B cell (primary cell): Measurements from ENCODE around the gene HSD11B2. TPM values are rescaled to one million over a fixed set of nuclear protein-coding genes. Genes with fewer than 3 reads are reported as not detected.

Source experiments
- ATAC-seq: fragments of 200-7000 bp; cut with Tn5 transposase; one replicate; pipeline ENCODE4 v1.10.0; 2021; ENCODE audit warnings: low read depth, mild to moderate bottlenecking, moderate number of reproducible peaks, moderate library complexity
- CTCF ChIA-PET: fragments of 350-600 bp; sonication (Branson Sonifier 250); formaldehyde crosslinking; loops from one replicate; lab custom pipeline; 2021; ENCODE audit warnings: antibody characterized with exemption, inconsistent platforms; lab: Charles Lee
- POLR2A ChIA-PET: fragments of 350-600 bp; sonication (Branson Sonifier 250); formaldehyde crosslinking; loops from one replicate; lab custom pipeline; 2021; ENCODE audit warnings: antibody characterized with exemption; lab: Charles Lee
- DNase-seq: peaks from one replicate; pipeline ENCODE4 v3.0.0; 2013
- H2AFZ ChIP-seq: 2 replicates; pipeline ENCODE4 v1.6.1; 2012; ENCODE audit warnings: mild to moderate bottlenecking, low read depth, low read length; ENCODE audit not compliant: insufficient read depth, poor library complexity, severe bottlenecking
- H3K27ac ChIP-seq, 2 donors: 1 replicate in 1 of 2; 2 replicates in 1 of 2; pipeline ENCODE4 v1.5.1; 2012 to 2013; ENCODE audit warnings: low read length in 2 of 2, mild to moderate bottlenecking in 2 of 2, moderate library complexity in 1 of 2
- H3K27me3 ChIP-seq, 4 experiments: fragments of 200-600 bp in 1 of 4; sonication (generic) in 1 of 4; replicated peaks in 1 of 4; 1 replicate in 2 of 4; 2 replicates in 2 of 4; pipeline versions ENCODE4 v1.6.1 to v1.7.0; 2013 to 2016; ENCODE audit warnings: low read length in 3 of 4, mild to moderate bottlenecking in 2 of 4, mixed read lengths in 1 of 4, moderate library complexity in 1 of 4; ENCODE audit not compliant: insufficient read depth in 4 of 4, control insufficient read depth in 3 of 4; ENCODE audit errors: control extremely low read depth in 1 of 4
- H3K36me3 ChIP-seq, 2 experiments: replicated peaks in 1 of 2; 1 replicate in 1 of 2; 2 replicates in 1 of 2; pipeline versions ENCODE4 v1.6.1 to v1.7.1; 2013; ENCODE audit warnings: low read length in 1 of 2; ENCODE audit not compliant: insufficient read depth in 2 of 2, control insufficient read depth in 1 of 2; ENCODE audit errors: control extremely low read depth in 1 of 2, extremely low read depth in 1 of 2
- H3K4me1 ChIP-seq, 2 donors: fragments of 200-600 bp in 1 of 2; sonication (generic) in 1 of 2; 1 replicate in 1 of 2; 2 replicates in 1 of 2; pipeline versions ENCODE4 v1.5.1 to v1.6.1; 2013 to 2017; ENCODE audit warnings: low read length in 2 of 2; ENCODE audit not compliant: control insufficient read depth in 2 of 2, insufficient read depth in 2 of 2
- H3K4me2 ChIP-seq: replicated peaks from 2 replicates; pipeline ENCODE3; 2012; ENCODE audit warnings: mild to moderate bottlenecking, low read depth, low read length; ENCODE audit not compliant: poor library complexity, severe bottlenecking
- H3K4me3 ChIP-seq, 5 experiments: fragments of 200-600 bp in 1 of 5; sonication (generic) in 1 of 5; 1 replicate in 3 of 5; 2 replicates in 2 of 5; pipeline versions ENCODE4 v1.5.1 to v1.7.0; 2011 to 2016; ENCODE audit warnings: low read length in 4 of 5, mild to moderate bottlenecking in 4 of 5, low read depth in 2 of 5, control low read depth in 1 of 5, moderate library complexity in 1 of 5; ENCODE audit not compliant: insufficient read depth in 1 of 5; ENCODE audit errors: control extremely low read depth in 1 of 5, extremely low read depth in 1 of 5
- H3K79me2 ChIP-seq: fragments of 200-600 bp; sonication (generic); one replicate; pipeline ENCODE4 v1.6.0; 2016; ENCODE audit warnings: low read length; ENCODE audit not compliant: control insufficient read depth, insufficient read depth
- H3K9ac ChIP-seq: fragments of 200-600 bp; sonication (generic); 2 replicates; pipeline ENCODE4 v1.6.1; 2017; ENCODE audit warnings: mild to moderate bottlenecking, low read length, moderate library complexity
- H3K9me3 ChIP-seq, 3 donors: one replicate each; pipeline versions ENCODE4 v1.6.1 to v1.7.1; 2013; ENCODE audit warnings: low read length in 2 of 3; ENCODE audit not compliant: control insufficient read depth in 2 of 3, insufficient read depth in 1 of 3; ENCODE audit errors: control extremely low read depth in 1 of 3
- H4K20me1 ChIP-seq: 2 replicates; pipeline ENCODE4 v1.6.0; 2012; ENCODE audit warnings: mild to moderate bottlenecking, low read length; ENCODE audit not compliant: insufficient read depth, control insufficient read depth, poor library complexity, severe bottlenecking
- H3K27ac Mint-ChIP-seq: one replicate; pipeline ENCODE4 v1.8.0; 2021; ENCODE audit warnings: mixed read lengths
- H3K27me3 Mint-ChIP-seq: one replicate; pipeline ENCODE4 v1.8.0; 2021; ENCODE audit warnings: mixed read lengths
- H3K4me1 Mint-ChIP-seq: one replicate; pipeline ENCODE4 v1.8.0; 2021; ENCODE audit warnings: mixed read lengths
- H3K4me3 Mint-ChIP-seq: one replicate; pipeline ENCODE4 v1.8.0; 2021; ENCODE audit warnings: mixed read lengths
- H3K9me3 Mint-ChIP-seq: one replicate; pipeline ENCODE4 v1.8.0; 2022; ENCODE audit warnings: mixed read lengths; ENCODE audit not compliant: insufficient read depth
- CTCF ChIP-seq: fragments of 200-600 bp; IDR thresholded peaks from one replicate; pipeline ENCODE4 v1.8.0; 2022; ENCODE audit warnings: antibody characterized with exemption, mild to moderate bottlenecking
- EZH2 ChIP-seq: IDR thresholded peaks from 2 replicates; pipeline ENCODE4 v1.6.1; 2012; ENCODE audit warnings: borderline replicate concordance, low read depth, mild to moderate bottlenecking, moderate library complexity, low read length; ENCODE audit not compliant: insufficient read depth, poor library complexity, severe bottlenecking
- WGBS: methylation state at CpG from one replicate; pipeline ENCODE4 v1.1.5; 2013; ENCODE audit warnings: missing lambda C conversion rate; ENCODE audit not compliant: insufficient coverage; 5-methylcytosine and 5-hydroxymethylcytosine counted together
- intact Hi-C: fragments of 100-400 bp; cut with micrococcal nuclease; formaldehyde crosslinking; loops from one replicate; pipeline ENCODE4 v1.10.0; 2022
- polyA plus RNA-seq: library from polyadenylated mRNA; depleted of rRNA; stranded (reverse); fragments of >200 nt; gene quantifications from 2 replicates; pipeline ENCODE4 v1.2.3, GENCODE V29; 2012
- total RNA-seq, 2 donors: library from RNA; stranded (reverse); fragments of 120-200 nt in 1 of 2; gene quantifications; 1 replicate in 1 of 2; 2 replicates in 1 of 2; pipeline versions ENCODE4 v1.2.3 to v1.2.4, GENCODE V29; 2013 to 2022

HSD11B2 gene
- total and polyA plus RNA-seq, 2 donors (not counting 1 experiment from before 2014, with no cell fraction given) = 0.09 TPM; not detected in 1

GRCh38 chr16:67384778-67385510 is 46.0 kb upstream of the HSD11B2 start:
- Histone ChIP-seq H3K9ac (no peak overlapping the region), H3K4me3 (no peak overlapping the region), H4K20me1 (no peaks in the 10 kb centered on the region), H2AFZ (no peak overlapping the region), H3K79me2 (no peaks in the 10 kb centered on the region), H3K9me3 (no peaks in the 10 kb centered on the region), H3K27me3 (no peaks in the 10 kb centered on the region), H3K4me2 (no peak overlapping the region), H3K4me1 (no peaks in the 10 kb centered on the region), H3K36me3 (no peaks in the 10 kb centered on the region), H3K27ac (no peak overlapping the region)
- TF ChIP-seq CTCF = no peak
- no peak for TF ChIP-seq EZH2
- no peak overlapping the region for H3K27ac Mint-ChIP-seq
- 92% methylated on average over 6 of the region's 8 CpGs for WGBS
- DNase-seq (no peak), ATAC-seq (no peak)
- ChIA-PET CTCF (interaction anchor here (1.1 kb wide), 1 partner anchor 109 kb away, joined by 3 read pairs; no protein-coding TSS in a partner anchor), POLR2A (no interaction called here)
- no peaks in the 10 kb centered on the region for H3K9me3 Mint-ChIP-seq
- H3K4me1 Mint-ChIP-seq = peaks cover 4% of the 10 kb centered on the region
- H3K4me3 Mint-ChIP-seq = no peak overlapping the region
- intact Hi-C loops = no loop called here
- H3K27me3 Mint-ChIP-seq = peaks cover 8% of the 10 kb centered on the region

DNA sequence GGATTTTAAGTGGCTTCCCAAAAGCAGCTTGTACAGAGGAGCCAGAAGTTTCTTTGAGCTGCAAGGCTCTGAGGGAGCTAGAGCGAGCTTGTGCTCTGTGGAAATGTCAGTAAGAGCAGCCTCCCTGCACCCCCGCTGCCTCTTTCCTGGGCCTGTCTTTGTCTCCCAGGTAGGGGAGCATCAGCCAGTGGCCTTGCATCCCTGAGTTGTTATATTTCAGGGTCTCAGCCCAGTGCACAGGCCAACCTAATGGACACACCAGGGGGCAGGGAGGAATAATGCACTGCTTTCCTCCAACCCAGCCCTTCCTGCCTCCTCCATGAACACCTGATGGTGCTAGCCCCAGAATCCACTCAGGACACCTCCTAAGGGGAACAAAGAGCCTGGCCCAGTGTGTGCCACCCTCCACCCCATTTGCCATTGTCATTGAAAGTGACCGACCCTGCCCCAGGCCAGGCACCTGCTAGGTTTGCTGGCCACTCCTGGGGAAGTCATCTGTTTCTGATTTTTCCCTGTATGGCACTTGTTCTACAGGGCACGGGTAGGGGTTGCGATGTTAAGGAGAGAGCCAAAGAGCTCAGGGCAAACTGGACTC is 44.0 kb upstream of the HSD11B2 start:
- Mint-ChIP-seq H3K27me3 (peaks cover 12% of the 10 kb centered on the region), H3K27ac (no peak overlapping the region), H3K4me1 (peaks cover 13% of the 10 kb centered on the region), H3K9me3 (no peaks in the 10 kb centered on the region), H3K4me3 (no peak overlapping the region)
- H3K9me3 ChIP-seq = no peaks in the 10 kb centered on the region
- H2AFZ ChIP-seq = no peak overlapping the region
- intact Hi-C loops = no loop called here
- no peak overlapping the region for H3K4me2 ChIP-seq
- WGBS = 98% methylated on average over 5 of the region's 5 CpGs
- H3K79me2 ChIP-seq = no peaks in the 10 kb centered on the region
- H3K9ac ChIP-seq = no peak overlapping the region
- TF ChIP-seq EZH2 (no peak), CTCF (no peak)
- ATAC-seq (no peak), DNase-seq (no peak)
- H3K4me1 ChIP-seq = peaks cover 7 to 12% of the 10 kb centered on the region in 2 donors
- H3K27ac ChIP-seq = no peak overlapping the region
- ChIA-PET CTCF (interaction anchor here (1.0 to 1.5 kb wide), 3 partner anchors 10 to 79 kb away, joined by 3 to 4 read pairs (median 3); no protein-coding TSS in a partner anchor), POLR2A (interaction anchor here (0.5 kb wide), 1 partner anchor 233 kb away, joined by 3 read pairs; no protein-coding TSS in a partner anchor)
- no peaks in the 10 kb centered on the region for H3K36me3 ChIP-seq
- no peak overlapping the region for H3K4me3 ChIP-seq
- no peaks in the 10 kb centered on the region for H3K27me3 ChIP-seq
- no peaks in the 10 kb centered on the region for H4K20me1 ChIP-seq
